Skin of body (tissue), 2 donors: ENCODE results near the gene PSMB8. TPM values are rescaled to one million over a fixed set of nuclear protein-coding genes. Genes with fewer than 3 reads are reported as not detected.

Experiments used
- DNase-seq: peaks from one replicate; lab custom pipeline; 2025; lab: John Stamatoyannopoulos, UW
- total RNA-seq: library from RNA; depleted of rRNA; stranded (reverse); fragments of >200 nt; gene quantifications from one replicate; pipeline ENCODE4 v1.2.3, GENCODE V29; 2014

PSMB8 gene
- total RNA-seq, 1 donor from 2014 or later: 15.7 TPM

DNA sequence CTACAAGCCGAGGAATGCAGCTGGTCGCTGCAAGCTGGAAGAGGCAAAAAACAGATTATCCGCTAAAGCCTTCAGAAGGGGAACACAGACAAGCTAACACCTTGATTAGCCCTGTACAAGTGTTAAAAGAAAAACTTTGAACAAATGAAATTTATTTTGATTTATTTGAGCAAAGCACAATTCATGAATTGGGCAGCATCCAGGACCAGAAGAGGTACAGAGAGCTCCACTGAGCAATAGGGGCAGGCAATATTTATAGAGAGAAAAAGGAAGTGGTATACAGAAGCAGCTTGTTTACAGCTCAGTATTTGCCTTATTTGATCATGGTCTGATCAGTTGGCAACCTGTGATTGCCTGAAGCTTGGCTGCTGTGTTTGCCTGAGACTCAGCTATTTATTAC is 44.7 kb downstream of the PSMB8 start:
- DNase-seq: no peak

DNA sequence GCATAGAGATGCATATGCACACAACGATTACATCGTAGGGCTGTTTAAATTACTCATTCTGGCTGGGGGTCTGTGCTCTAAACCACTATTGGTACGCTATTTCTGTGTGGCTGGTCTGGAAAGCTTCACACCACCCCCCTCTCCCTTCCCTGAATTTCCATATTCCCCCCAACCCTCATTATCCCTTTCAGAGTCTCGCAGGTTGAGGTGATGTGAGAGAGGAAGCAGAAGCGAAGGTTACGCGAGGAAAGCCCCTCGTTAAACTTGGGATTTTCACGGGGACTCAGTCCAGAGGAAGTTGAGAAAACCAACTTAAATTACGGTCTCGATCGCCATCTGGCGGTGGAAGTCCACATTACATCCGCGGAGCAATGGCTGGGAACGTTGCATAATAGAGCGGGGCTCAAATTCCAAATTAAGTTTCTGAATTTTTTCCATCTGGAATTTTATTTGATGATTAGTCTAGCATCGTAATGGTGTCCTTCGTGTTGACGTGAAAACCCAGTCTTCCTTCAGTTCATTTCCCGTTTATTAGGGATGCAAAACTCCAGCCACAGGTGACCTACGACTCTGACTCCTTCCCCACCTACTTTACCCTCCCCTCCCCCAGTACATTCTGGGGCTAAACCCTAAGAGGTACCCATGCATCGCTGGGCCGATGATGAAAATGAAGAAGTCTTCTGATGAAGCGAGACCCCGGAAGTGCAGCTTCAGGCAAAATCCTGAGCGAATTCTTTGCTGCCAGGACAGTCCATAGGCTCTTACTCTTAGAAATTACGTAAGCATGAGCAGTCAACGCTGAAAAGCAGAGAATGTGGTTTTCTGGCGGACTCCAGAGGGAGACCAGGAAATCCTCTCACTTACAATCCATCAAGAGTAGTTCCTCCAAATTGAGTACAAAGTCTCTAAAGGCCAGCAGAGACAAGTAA is 46.7 kb downstream of the PSMB8 start:
- DNase-seq: peak; percentile 62

DNA sequence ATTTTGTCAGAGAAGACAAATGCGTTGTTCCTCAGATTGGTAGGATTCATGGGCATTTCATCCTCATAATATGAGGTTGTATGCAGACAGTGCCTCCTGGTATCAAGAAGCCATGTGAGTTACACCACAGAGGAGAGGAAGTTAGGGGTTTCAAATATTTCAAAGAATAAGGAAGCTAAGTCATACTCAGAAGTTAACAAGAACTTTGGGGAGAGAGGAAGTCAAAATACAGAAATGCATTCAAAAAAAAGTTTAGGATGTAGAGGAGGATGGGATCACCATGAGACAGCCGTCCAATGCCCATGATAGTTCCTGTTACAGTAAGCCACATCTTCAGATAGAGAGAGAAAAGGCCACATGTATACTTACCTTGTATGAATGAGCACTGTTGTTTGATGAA is 49.3 kb downstream of the PSMB8 start:
- no peak for DNase-seq

DNA sequence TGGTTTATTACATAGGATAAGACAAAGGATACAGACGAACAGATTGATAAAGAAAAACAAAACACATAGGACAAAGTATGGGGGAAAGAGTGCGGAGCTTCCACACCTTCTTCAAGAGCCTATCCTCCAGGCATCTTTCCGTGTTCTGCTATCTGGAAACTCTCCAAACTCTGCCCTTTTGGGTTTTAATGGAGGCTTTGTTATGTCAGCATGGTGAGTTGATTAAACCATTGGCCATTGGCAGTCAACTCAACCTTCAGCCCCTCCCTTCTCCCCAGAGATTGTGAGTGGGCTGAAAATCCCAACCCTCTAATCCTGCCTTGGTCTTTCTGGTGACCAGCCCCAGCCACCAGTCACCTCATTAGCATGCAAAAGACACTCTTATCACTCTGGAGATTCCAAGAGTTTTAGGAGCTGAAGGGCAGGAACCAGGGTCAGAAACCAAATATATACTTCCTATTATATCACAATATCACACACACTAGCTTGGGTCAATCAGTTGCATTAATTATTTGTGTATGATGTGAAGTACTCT is 50.9 kb downstream of the PSMB8 start:
- no peak for DNase-seq

Other genes starting within 250 kb of the PSMB8 start
- gene HLA-DQA1, start 206.6 kb downstream of the PSMB8 start, total RNA-seq: 3.2 TPM
- gene HLA-DQB1, start 177.4 kb downstream of the PSMB8 start, total RNA-seq: 0.69 TPM
- 0.99 TPM for gene HLA-DQA2, start 102.7 kb downstream of the PSMB8 start, total RNA-seq
- 6.4 TPM for gene HLA-DQB2, start 80.5 kb downstream of the PSMB8 start, total RNA-seq
- gene HLA-DOB, start 27.0 kb downstream of the PSMB8 start, total RNA-seq: 0.69 TPM
- 11.0 TPM for gene TAP2, start 5.3 kb downstream of the PSMB8 start, total RNA-seq
- gene TAP1, start 9.7 kb upstream of the PSMB8 start, total RNA-seq: 17.4 TPM
- 7.3 TPM for gene PSMB9, start 10.1 kb upstream of the PSMB8 start, total RNA-seq
- gene HLA-DMB, start 97.0 kb upstream of the PSMB8 start, total RNA-seq: 12.7 TPM
- 7.1 TPM for gene HLA-DMA, start 109.0 kb upstream of the PSMB8 start, total RNA-seq
- 86.3 TPM for gene BRD2, start 124.5 kb upstream of the PSMB8 start, total RNA-seq
- gene HLA-DOA, start 165.5 kb upstream of the PSMB8 start, total RNA-seq: 2.3 TPM
- 16.1 TPM for gene HLA-DPA1, start 229.6 kb upstream of the PSMB8 start, total RNA-seq
- 19.6 TPM for gene HLA-DPB1, start 231.9 kb upstream of the PSMB8 start, total RNA-seq